ENCODE results near the gene CEPT1.

The CEPT1 gene

DNA sequence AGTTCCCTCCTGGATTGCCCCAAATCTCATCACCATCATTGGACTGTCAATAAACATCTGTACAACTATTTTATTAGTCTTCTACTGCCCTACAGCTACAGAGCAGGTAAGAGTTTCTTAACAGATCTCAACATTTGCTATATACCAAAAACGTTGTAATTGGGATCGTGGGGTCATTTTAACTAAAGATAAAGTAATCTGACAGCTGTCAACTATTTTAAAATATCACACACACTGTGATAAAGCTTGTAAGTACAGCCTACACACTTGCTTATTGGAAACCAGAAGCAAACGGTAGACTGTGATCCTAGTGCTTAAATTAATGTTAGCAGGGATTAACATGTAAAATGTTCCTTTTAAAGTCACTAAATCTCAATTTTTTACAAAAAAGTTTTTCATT lies 7.9 kb downstream of the CEPT1 start:
- no peak for FAIRE-seq

DNA sequence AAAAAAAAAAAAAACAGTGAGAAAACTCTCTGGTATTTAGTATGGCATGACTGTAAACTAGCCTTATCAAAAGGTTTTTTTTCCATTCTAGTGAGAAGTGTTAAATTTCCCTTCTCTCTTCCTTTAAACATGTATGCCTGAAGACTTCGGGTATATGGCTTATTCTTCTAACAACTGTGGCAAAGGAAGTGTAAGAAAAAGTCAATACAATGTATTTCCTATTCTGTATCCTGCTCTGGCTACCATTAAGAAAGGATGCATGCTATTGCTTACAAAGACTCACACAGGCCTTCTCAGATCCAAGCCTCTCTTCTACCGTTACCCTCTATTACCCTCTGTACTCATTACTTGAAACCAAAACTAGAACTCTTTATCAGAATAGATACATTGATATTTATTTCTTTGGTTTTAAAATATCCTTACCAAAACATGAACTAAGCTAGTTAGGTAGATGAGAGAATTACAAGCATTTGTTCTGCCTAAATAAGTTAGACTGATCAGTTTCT lies 8.4 kb downstream of the CEPT1 start:
- no peak for FAIRE-seq

DNA sequence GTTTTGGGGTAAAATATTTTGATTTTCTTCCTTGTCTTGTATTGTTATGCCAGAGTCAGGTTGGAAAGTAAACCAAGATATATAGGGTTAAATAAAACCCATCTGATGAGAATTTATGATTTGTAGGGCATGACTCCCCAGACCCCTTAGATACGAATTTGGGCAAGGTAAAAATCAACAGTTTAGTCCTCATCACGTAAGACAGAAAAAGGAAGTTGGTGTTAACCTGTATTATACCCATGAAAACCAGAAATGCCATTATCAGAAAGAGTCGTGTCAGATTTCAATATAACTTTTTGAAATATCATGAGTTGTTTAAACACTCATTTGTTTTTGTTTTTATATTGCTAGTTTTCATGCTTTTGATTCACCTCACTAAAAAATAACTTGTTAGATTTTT lies 11.8 kb downstream of the CEPT1 start:
- FAIRE-seq, result no peak

DNA sequence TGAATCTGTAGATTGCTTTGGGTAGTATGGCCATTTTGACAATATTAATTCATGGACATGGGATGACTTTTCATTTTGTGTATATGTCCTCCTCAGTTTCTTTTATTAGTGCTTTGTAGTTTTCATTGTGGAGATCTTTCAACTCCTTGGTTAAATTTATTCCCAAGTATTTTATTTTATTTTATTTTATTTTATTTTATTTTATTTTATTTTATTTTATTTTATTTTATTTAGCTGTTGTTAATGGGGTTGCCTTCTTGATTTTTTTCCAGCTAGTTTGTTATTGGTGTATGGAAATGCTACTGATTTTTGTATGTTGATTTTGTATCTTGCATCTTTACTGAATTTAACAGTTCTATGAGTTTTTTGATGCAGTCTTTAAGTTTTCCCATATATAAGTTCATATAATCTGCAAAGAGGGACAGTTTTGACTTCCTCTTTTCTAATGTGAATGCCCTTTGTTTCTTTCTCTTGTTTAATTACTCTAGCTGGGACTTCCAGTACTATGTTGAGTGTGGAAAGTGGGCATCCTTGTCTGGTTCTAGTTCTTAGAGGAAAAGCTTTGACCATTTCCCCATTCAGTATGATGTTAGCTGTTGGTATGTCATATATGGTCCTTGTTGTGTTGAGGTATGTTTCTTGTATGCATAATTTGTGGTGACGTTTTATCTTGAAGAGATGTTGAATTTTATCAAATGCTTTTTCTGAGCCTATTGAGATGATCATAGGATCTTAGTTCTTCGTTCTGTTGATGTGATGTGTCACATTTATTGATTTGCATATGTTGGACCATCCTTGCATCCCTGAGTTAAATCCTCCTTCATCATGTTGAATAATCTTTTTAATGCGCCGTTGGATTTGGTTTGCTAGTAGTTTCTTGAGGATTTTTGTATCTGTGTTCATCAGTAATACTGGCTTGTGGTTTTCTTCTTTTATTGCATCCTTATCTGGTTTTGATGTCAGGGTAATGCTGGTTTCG lies 14.3 kb downstream of the CEPT1 start:
- peak; percentile 23 for FAIRE-seq

DNA sequence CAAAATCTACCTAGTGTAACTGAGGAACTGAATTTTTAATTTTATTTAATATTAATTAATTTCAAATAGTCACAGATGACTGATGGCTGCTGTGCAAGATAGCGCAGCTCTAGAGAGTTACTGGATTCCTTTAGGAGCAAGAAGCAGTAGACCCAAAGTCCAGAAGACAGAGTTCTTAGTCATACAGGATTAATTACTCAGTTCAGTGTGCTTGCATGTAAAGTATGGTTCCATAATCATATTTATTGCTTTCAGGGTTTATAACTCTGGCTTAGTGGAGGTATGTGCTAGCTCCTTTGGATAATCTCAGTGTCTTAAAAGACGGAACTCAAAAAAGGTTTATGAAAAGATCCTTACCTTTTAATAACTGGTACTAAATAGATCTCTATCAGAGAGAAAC lies 17.4 kb downstream of the CEPT1 start:
- FAIRE-seq, result no peak

DNA sequence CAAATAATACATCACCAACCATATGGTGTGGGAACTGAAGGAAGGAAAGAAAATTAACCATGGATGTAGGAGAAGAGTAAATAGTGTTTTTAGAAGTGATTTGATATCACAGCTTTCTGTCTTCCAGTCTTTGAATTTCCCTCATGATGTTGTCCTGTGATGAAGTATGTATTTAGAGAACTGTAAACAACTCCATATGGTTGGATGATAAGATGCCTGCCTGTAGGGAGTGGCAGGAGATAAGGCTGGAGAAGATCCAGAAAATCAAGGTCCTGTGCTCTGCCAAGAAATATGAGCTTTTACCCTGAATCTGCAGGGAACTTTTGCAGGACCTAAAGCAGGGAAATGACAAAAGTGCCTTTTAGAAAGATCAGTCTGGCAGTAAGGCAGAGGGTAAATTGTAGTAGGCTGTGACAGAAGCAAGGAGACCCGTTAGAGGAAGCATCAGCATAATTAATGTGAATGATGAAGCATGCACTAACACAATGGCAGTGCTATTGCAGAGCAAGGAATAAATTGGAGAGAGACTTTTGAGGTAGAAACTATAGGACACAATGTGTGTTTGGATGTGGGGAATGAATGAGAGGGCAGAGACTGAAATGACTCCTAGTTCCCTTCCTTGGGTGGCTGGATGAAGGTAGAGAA lies 21.9 kb downstream of the CEPT1 start:
- no peak for FAIRE-seq

DNA sequence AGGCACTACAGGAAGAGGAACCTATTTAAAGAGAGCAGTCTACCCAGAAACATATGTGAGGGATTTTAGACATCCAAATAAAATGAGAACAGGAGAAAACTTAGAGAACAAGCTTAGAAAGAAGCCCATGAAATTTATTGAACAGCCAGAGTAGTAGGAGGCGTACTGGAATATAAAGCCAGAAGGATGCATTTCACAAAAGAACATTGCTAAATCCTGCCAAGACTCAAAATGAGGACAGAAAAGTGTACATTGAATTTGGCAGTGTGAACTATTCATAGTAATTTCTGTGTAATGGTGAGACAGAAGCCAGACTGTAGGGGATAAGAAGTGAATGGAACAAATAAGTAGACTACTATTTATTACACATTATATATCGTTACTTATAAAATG lies 22.5 kb downstream of the CEPT1 start:
- no peak for FAIRE-seq

DNA sequence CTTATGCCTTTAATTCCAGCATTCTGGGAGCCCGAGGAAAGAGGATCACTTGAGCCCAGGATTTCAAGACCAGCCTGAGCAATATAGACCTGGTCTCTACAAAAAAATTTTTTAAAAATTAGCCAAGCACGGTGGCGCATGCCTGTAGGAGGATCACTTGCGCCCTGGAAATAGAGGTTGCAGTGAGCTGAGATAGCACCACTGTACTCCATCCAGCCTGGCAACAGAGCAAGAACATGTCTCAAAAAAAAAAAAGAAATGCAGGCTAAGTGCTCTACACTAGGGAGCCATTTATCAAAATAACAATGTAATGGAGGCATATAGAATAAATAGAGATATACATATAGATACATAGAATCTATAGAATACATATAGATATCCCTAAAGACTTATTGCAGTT lies 23.3 kb downstream of the CEPT1 start:
- no peak for FAIRE-seq

DNA sequence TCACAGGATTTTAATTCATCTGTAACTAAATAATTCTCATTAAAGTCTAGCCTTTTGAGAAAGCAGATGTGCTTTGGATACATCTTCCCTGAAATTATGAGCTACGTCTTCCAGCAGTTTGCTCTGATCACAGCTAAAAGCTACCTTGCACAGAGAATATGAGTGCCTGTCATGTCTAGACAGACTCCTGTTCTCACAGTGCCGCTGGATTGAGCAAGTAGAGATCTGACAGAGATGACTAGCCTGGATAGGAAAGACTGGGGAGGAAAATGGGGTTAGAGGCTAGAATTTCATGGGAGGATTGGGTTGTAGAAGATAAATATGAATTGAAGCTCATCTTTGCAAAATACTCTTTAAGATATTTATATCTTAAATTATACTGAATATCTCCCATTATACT lies 24.1 kb downstream of the CEPT1 start:
- FAIRE-seq, result no peak

DNA sequence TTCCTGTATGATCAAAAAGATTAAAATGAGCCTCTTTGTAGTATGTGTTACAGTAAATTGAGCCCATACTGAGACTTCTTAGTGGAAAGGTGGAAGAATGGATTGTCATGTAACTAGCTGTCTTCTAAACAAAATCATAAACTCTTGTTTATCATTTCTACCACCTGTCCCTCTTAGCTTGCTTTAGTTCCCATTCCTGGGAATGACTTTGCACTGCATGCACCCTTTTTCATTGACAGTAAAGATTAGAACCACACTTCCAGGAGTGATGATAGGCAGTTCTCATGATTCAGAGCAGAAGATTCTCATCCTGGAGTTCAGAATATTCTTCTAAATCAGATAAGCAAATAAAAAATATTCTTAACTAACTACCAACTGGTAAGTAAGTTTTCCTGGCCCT lies 32.4 kb downstream of the CEPT1 start:
- FAIRE-seq, result no peak

DNA sequence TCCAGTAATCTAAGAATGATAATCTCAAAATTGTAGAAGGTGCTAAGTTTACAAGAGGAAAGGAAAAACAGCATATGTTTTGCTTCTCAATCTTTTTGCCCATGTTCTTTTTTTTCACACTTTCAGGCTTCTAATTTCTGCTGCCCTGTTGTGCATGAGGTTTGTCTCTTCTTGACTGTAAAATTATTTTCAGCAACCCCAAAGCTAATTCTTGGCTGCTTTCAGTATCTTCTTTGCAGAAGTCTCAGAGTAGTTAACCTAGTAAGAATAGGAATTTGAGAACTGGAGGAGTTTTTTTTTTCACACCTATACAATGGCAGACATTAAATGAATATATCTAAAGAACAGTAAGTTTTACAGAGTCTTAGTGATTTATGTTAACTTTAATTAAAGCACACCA lies 34.0 kb downstream of the CEPT1 start:
- FAIRE-seq, result no peak

DNA sequence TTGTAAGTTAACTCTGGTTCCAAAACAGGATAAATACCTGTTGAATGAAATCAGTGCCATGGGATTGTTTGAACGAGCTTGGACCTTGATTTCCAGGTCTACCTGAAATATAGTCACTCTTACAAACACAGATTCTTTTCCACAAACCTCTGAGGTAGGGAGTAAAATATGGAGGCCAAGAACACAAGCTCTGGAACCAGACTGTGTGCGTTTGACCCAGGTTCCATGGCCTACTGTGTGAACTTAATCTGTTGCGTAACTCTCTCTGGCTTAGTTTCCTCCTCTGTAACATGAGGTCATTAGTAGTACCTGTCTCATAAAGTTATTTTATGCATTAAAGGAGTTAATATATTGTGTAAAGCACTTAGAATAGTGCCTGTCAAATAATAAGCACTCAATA lies 35.3 kb downstream of the CEPT1 start:
- FAIRE-seq, result no peak

DNA sequence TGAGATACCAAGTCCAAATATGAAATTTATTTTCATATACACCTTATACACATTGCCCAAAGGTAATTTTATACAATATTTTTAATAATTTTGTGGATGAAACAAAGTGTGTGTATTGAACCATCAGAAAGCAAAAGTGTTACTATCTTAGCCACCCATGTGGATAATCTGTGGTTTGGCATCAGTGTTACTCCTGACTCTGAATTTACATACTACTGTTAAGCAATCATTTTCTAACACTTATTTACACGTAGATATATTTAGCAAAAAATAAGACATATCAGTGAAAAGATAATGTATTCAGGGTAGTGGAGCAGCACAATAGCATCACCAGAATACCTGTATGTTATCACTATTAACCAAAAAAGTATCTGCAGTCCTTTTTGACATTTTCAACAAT lies 36.7 kb downstream of the CEPT1 start:
- no peak for FAIRE-seq

DNA sequence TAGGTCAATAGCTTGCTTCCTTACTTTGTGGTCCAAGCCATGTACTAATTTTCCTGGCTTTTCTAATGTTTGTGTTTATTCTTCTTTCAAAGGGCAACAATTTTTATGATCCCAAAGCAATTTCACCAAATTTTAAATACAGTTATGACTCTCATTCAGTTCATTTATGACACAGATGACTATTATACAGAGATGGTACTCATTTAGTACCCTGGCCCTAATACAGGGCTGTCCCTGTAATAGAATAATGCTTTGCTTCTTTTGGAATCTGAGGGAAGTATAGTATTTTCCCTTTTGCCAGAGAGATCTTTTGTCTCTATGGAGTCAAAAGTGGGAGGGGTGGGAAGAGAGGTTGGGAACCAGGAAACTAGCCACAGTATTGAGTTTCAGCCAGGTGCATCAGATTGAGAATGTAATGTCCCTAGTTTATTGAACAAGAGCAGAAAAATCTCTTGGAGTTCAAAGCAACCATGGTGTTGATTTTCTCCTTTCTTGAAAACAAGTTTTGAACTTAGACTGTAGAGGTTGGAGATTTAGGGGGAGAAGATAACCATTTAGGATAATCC lies 40.0 kb downstream of the CEPT1 start:
- FAIRE-seq, result no peak

DNA sequence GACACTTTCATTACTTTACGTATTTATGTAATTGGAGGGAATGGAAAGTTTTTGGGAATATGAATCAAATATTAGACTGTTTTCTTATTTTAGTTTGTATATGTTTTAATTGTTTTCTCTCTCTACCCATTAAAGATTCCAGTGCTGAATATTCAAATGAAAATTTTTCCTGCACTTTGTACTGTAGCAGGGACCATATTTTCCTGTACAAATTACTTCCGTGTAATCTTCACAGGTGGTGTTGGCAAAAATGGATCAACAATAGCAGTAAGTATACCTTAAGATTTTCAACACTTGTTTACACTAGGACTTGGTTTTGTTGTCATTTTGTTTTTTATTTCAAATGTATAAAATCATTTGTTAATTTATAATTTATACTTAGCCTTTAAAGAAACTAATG lies 42.0 kb downstream of the CEPT1 start:
- FAIRE-seq, result no peak

DNA sequence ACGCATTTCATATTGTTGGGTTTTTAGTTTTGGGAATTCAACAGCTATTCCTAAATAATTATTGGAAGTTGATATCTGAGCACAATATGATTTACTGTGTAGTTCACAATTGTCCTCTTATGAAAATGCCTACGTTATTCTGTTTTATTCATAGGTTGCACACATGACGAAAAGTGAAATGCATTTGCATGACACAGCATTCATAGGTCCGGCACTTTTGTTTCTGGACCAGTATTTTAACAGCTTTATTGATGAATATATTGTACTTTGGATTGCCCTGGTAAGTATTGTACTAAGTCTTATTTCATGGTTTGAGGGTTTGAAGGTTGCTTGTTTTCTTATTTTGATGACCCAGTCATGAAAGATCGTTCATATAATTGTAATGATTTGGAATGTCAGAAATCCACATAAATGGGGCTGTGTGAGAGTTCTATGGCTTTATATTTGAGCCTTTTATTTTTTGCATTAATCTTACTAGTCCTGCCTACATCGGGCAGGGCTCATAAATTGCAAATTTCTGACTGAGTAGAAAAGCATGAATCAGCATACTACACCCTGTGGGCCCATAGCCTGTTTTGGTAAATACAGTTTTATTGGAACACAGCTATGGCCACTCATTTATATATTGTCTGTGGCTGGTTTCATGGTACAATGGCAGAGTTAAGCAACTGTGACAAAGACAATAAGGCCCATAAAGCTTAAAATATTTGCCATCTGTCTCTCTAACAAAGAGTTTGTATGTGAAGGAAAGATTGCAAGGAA lies 43.5 kb downstream of the CEPT1 start:
- FAIRE-seq, result no peak

DNA sequence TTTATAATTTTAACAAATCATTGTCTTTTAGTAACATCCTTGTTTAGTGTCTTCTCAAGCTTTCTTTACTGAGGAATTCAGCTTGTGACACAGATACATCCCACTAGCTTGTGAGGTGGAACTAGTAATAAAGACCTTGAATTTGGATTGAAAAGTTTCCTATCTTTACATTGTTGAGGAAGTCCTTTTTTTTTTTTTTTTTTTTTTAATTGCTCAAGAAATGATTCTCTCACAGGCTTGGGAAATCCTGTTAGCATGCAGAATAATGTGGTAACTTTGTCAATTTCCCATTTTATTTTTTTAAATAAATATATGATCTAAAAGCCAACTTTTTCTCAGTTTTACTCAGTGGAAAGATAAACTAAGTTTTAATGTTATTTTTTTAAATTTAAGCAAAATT lies 44.6 kb downstream of the CEPT1 start:
- no peak for FAIRE-seq

DNA sequence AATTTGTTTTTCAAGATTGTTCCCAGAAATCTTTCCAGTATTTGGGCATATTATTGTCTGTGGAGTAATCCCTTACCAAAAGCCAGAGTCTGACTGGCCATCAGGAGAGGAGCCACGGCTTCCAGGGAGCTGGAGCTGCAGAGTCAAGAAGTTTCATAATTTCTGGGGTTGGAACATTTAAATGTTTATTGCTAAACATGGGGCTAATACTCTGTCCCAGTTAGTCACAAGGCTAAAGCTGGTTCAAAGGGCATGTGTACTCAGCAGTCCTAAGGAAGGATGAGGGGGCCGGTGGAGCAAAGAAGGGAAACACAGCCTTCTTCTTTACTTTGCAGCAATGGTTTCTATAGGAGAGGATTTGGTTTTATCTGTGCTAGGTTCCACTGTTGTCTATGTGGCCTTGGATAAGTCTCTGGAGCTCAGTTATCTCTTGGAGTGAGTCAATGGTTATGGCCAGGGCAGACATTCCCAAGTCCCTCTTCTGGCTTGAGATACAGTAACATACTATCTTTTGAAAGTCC lies 51.0 kb downstream of the CEPT1 start:
- FAIRE-seq, result no peak

DNA sequence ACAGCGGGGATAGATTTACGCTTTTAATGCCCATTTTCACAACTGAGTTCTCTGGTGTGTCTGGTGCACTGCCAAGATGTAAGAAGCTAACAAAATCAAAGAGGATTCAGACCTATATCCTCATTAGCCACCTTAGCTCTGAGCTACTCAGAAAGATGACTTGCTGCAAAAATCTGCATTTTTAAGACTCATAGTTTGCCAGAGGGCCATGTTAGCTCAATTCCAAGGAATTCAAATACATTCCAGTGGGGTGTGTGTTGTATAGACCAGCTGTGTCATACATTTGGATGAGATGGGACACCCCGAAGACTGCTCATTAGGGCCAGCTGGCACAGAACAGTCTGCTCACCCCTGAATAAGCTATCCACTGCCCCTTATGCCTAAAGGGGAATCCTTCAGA lies 51.5 kb downstream of the CEPT1 start:
- FAIRE-seq, result no peak

DNA sequence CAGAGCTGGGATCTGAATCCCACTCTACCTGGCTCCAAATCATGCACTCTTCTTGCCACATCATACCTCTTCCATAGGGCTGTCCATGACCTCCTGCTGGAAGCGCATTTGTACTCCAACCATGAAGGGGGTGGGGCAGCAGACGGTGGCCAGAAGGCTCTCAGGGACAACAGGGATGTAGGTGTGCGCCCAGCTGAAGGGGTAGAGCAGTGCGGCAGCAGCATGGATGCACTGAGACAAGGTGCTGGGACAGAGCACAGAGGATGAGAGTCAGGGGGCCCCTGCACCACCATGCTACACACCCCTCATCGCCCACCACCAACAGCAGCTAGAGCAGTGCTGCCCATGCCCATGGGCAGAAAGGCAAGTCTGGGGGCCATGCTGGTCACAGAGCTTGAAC lies 52.1 kb downstream of the CEPT1 start:
- FAIRE-seq, result no peak

DNA sequence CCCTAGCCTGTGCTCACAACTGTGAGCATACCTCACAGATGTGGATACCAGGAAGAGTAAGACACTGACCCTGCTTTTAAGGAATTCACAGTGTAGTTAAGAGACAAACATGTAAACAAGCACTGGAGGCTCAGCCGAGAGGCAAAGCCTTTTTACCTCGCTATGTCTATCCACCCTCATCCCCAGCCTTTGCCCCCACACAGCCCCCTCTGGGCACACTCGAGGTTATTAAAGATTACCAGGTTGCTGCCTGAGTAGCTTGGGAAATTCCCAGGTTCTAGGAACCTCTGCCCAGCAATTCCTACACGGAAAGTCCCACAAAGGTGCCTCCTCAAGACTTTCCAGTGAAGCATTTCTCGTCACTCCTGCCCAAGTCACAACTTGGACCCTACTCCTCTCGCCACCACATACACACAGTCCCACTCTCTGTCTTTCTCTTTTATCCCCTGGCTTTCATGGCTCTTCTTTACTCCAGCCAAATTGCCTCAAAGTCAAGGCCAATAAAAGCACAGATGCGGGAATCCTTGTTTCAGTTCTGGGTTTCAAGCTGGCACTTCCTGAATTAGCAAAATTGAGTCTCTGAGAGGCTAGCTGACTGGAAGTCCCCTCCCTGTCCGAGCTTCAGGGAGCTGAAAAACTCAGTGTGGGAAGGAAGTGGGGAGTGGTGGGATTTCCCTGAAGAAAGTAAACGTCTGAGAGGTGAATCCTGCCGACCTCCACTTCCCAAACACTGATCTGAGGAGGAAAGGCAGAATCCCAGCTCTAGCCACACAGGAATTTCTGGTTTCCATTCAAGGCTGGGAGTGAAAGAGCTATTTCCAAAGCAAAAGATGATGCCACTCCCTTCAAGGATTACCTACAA lies 52.9 kb downstream of the CEPT1 start:
- FAIRE-seq, result no peak
